Renal pelvis (tissue), 12 donors: ENCODE measurements around the gene STAM. TPM values are rescaled to one million over a fixed set of nuclear protein-coding genes. Genes with fewer than 3 reads are reported as not detected.
"Not testable (repeated sequence)": the region's sequence is repeated elsewhere in the genome, so short reads cannot be mapped to it uniquely, and the experiment has no call there.

Experiments used
- DNase-seq: peaks from one replicate; pipeline ENCODE4 v3.0.0-alpha.2; 2013
- long read RNA-seq, 16 experiments: transcript quantifications; one replicate each; lab custom pipeline, GENCODE V29; 2026
- polyA plus RNA-seq, 3 donors: library from polyadenylated mRNA; unstranded; fragments of 120-200 nt; gene quantifications; one replicate each; pipeline ENCODE4 v1.2.1, GENCODE V29; 2013; ENCODE audit not compliant: insufficient read length in 3 of 3

STAM gene
- polyA plus RNA-seq = 10 to 100 TPM; 25.2 to 28.1 (median 26.0) TPM
- long read RNA-seq, donor 1, partial matches to known transcripts = 6 of 7 reads
- long read RNA-seq, donor 1, other reads (novel, unspliced or antisense) = 0 of 7 reads
- long read RNA-seq, donor 2, transcript STAM-202 (14 exons, 2,972 nt) = major isoform, 7 of 13 reads
- long read RNA-seq, donor 2, partial matches to known transcripts = 6 of 13 reads
- long read RNA-seq, donor 2, other reads (novel, unspliced or antisense) = 0 of 13 reads
- long read RNA-seq, donor 3, transcript STAM-202 (14 exons, 2,972 nt) = major isoform, 8 of 8 reads
- long read RNA-seq, donor 3, partial matches to known transcripts = 0 of 8 reads
- long read RNA-seq, donor 3, other reads (novel, unspliced or antisense) = 0 of 8 reads
- long read RNA-seq, donor 4, transcript STAM-202 (14 exons, 2,972 nt) = major isoform, 6 of 6 reads
- long read RNA-seq, donor 4, partial matches to known transcripts = 0 of 6 reads
- long read RNA-seq, donor 4, other reads (novel, unspliced or antisense) = 0 of 6 reads
- long read RNA-seq, donor 5 = 0 reads
- long read RNA-seq, donor 6, transcript STAM-202 (14 exons, 2,972 nt) = major isoform, 7 of 7 reads
- long read RNA-seq, donor 6, partial matches to known transcripts = 0 of 7 reads
- long read RNA-seq, donor 6, other reads (novel, unspliced or antisense) = 0 of 7 reads
- long read RNA-seq, donor 7, partial matches to known transcripts = 5 of 7 reads
- long read RNA-seq, donor 7, other reads (novel, unspliced or antisense) = 0 of 7 reads
- long read RNA-seq, donor 8, partial matches to known transcripts = 0 of 1 reads
- long read RNA-seq, donor 8, other reads (novel, unspliced or antisense) = 0 of 1 reads
- long read RNA-seq, donor 9, transcript STAM-202 (14 exons, 2,972 nt) = major isoform, 5 of 14 reads
- long read RNA-seq, donor 9, partial matches to known transcripts = 8 of 14 reads
- long read RNA-seq, donor 9, other reads (novel, unspliced or antisense) = 0 of 14 reads
- long read RNA-seq, donor 10, transcript STAM-202 (14 exons, 2,972 nt) = major isoform, 7 of 13 reads
- long read RNA-seq, donor 10, partial matches to known transcripts = 6 of 13 reads
- long read RNA-seq, donor 10, other reads (novel, unspliced or antisense) = 0 of 13 reads
- long read RNA-seq, donor 11, partial matches to known transcripts = 5 of 8 reads
- long read RNA-seq, donor 11, other reads (novel, unspliced or antisense) = 0 of 8 reads
- long read RNA-seq, donor 12, transcript STAM-202 (14 exons, 2,972 nt) = major isoform, 5 of 18 reads
- long read RNA-seq, donor 12, partial matches to known transcripts = 13 of 18 reads
- long read RNA-seq, donor 12, other reads (novel, unspliced or antisense) = 0 of 18 reads
- long read RNA-seq, donor 13, partial matches to known transcripts = 6 of 6 reads
- long read RNA-seq, donor 13, other reads (novel, unspliced or antisense) = 0 of 6 reads
- long read RNA-seq, donor 14 = 0 reads
- long read RNA-seq, donor 15, partial matches to known transcripts = 13 of 16 reads
- long read RNA-seq, donor 15, other reads (novel, unspliced or antisense) = 0 of 16 reads
- long read RNA-seq, donor 16, partial matches to known transcripts = 0 of 2 reads
- long read RNA-seq, donor 16, other reads (novel, unspliced or antisense) = 0 of 2 reads

- DNase-seq = peak; percentile 93
Observed at GRCh38 chr10:17643755-17644484, at the start of gene STAM. Gene STAM, plus strand, starts transcription at chr10:17644151. Its CDS starts 189 bp downstream, at chr10:17644340.

GRCh38 chr10:17597386-17597785, 46.6 kb upstream of the STAM start:
- DNase-seq = no peak

- DNase-seq = peak; percentile 21
Observed at GRCh38 chr10:17599089-17599488, 44.9 kb upstream of the STAM start.

GRCh38 chr10:17605936-17606335, 38.0 kb upstream of the STAM start:
- no peak for DNase-seq

- no peak for DNase-seq
Observed at GRCh38 chr10:17606547-17607040, 37.4 kb upstream of the STAM start.

GRCh38 chr10:17607060-17607459, 36.9 kb upstream of the STAM start:
- no peak for DNase-seq

GRCh38 chr10:17607603-17608332, 36.2 kb upstream of the STAM start:
- peak; percentile 27 for DNase-seq

- DNase-seq = no peak
Observed at GRCh38 chr10:17609523-17610079, 34.4 kb upstream of the STAM start.

- DNase-seq = peak; percentile 57
Observed at GRCh38 chr10:17616403-17617030, 27.4 kb upstream of the STAM start.

- DNase-seq = peak; percentile 63
Observed at GRCh38 chr10:17617031-17617911, 26.7 kb upstream of the STAM start, which contains the start of gene HACD1. Gene HACD1, minus strand, starts transcription at chr10:17617374. Its CDS starts 35 bp downstream, at chr10:17617339.

GRCh38 chr10:17622061-17622460, 21.9 kb upstream of the STAM start:
- DNase-seq = no peak

GRCh38 chr10:17624996-17625395, 19.0 kb upstream of the STAM start:
- no peak for DNase-seq

- DNase-seq = no peak
Observed at GRCh38 chr10:17626656-17627055, 17.3 kb upstream of the STAM start.

- not testable (repeated sequence) for DNase-seq
Observed at GRCh38 chr10:17632590-17632989, 11.4 kb upstream of the STAM start.

GRCh38 chr10:17633353-17633752, 10.6 kb upstream of the STAM start:
- no peak for DNase-seq

- no peak for DNase-seq
Observed at GRCh38 chr10:17637869-17638268, 6.1 kb upstream of the STAM start.

- no peak for DNase-seq
Observed at GRCh38 chr10:17640331-17640816, 3.6 kb upstream of the STAM start.
